ENCODE results near the gene LMX1A.
A peak's percentile ranks its signal among the peaks of the same experiment; 100 is the strongest.

LMX1A gene

DNA sequence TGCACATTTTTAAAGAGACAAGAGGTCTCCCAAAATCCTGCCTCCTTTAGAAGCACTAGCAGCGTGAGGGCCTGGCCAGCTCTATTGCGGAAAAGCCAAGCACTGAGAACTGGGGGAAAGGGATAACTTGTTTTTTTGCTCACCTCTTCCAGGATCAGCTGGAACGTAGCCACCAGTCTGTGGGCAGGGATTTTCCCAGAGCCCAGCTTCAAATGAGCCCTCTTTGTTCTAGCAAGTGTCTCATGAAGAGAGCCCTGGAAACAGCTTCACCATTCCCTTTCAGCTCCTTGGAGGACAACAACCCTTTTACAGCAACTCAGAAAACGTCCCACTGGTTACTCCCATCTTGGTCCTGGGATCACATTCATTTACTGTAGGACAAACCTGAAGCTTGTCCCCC lies 195.4 kb downstream of the LMX1A start:
- DNase-seq, result no peak
- Histone ChIP-seq H3K4me3 (ENCODE audit: low read depth, low read length) (no peak overlapping the region), H3K4ac (ENCODE audit: low read depth, low read length) (no peak overlapping the region), H2BK120ac (ENCODE audit: insufficient read depth, low read length, poor library complexity) (no peak overlapping the region), H4K12ac (ENCODE audit: low read depth, low read length) (no peak overlapping the region), H4K8ac (ENCODE audit: low read depth, low read length) (no peak overlapping the region), H2BK5ac (ENCODE audit: low read depth, low read length, poor library complexity) (no peak overlapping the region), H2AFZ (ENCODE audit: insufficient read depth, low read length, poor library complexity) (no peak overlapping the region), H3K4me1 (ENCODE audit: control insufficient read depth in 1 of 2, insufficient read depth in 2 of 2, low read length in 2 of 2) (peaks cover 7 to 8% of the 10 kb centered on the region in 2 experiments), H2BK12ac (ENCODE audit: low read length) (no peak overlapping the region), H3K27me3 (ENCODE audit: insufficient read depth, low read length) (no peaks in the 10 kb centered on the region), H3K4me2 (ENCODE audit: low read length) (no peak overlapping the region), H3K36me3 (ENCODE audit: control insufficient read depth in 1 of 2, insufficient read depth in 2 of 2, low read length in 2 of 2) (no peaks in the 10 kb centered on the region), H3K18ac (ENCODE audit: low read length) (no peak overlapping the region), H3K9me3 (ENCODE audit: insufficient read depth, low read depth, low read length) (peaks cover 2% of the 10 kb centered on the region), H3K27ac (ENCODE audit: low read depth, low read length) (no peak overlapping the region), H3K23ac (ENCODE audit: low read length) (no peak overlapping the region), H3K9ac (ENCODE audit: low read length) (no peak overlapping the region), H3K79me2 (ENCODE audit: control insufficient read depth, insufficient read depth, low read length, poor library complexity) (no peaks in the 10 kb centered on the region), H4K91ac (ENCODE audit: low read depth, low read length) (no peak overlapping the region), H3K14ac (ENCODE audit: low read length) (no peak overlapping the region), H3K79me1 (ENCODE audit: low read length) (peaks cover 3% of the 10 kb centered on the region), H2AK5ac (ENCODE audit: low read length) (no peak overlapping the region)
- no CpG with 5 or more reads among the region's 4 CpGs for WGBS (ENCODE audit: extremely low coverage, insufficient coverage, insufficient read length)

DNA sequence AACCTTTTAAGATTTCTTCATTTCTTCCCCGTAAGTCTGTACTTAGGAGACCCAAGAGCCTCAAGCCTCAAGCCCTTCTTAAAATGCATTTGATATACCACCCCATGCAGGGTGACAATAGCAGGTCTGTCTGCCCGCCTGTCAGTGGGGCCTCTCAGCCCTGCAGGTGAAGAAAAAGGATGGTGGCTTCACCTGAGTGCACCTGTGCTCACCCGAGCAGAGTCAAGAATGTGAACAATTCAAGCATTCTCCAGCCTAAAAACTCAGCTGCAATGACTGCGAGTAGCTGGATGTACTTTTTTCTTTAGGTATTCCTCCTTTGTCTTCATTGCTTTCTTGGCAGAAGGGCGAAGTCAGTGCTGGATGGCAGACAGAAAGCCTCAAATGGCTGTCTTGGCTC lies 203.3 kb downstream of the LMX1A start:
- Histone ChIP-seq H3K18ac (ENCODE audit: low read length) (no peak overlapping the region), H2BK5ac (ENCODE audit: low read depth, low read length, poor library complexity) (no peak overlapping the region), H3K36me3 (ENCODE audit: control insufficient read depth in 1 of 2, insufficient read depth in 2 of 2, low read length in 2 of 2) (no peaks in the 10 kb centered on the region), H3K23ac (ENCODE audit: low read length) (no peak overlapping the region), H3K79me1 (ENCODE audit: low read length) (no peaks in the 10 kb centered on the region), H3K4ac (ENCODE audit: low read depth, low read length) (no peak overlapping the region), H3K9ac (ENCODE audit: low read length) (no peak overlapping the region), H3K27me3 (ENCODE audit: insufficient read depth, low read length) (no peaks in the 10 kb centered on the region), H3K27ac (ENCODE audit: low read depth, low read length) (no peak overlapping the region), H3K4me1 (ENCODE audit: control insufficient read depth in 1 of 2, insufficient read depth in 2 of 2, low read length in 2 of 2) (no peaks in the 10 kb centered on the region), H3K9me3 (ENCODE audit: insufficient read depth, low read depth, low read length) (peaks cover 2% of the 10 kb centered on the region), H4K91ac (ENCODE audit: low read depth, low read length) (no peak overlapping the region), H3K4me2 (ENCODE audit: low read length) (no peak overlapping the region), H2BK12ac (ENCODE audit: low read length) (no peak overlapping the region), H3K4me3 (ENCODE audit: low read depth, low read length) (no peak overlapping the region), H3K79me2 (ENCODE audit: control insufficient read depth, insufficient read depth, low read length, poor library complexity) (no peaks in the 10 kb centered on the region), H4K12ac (ENCODE audit: low read depth, low read length) (no peak overlapping the region), H2AFZ (ENCODE audit: insufficient read depth, low read length, poor library complexity) (no peak overlapping the region), H2BK120ac (ENCODE audit: insufficient read depth, low read length, poor library complexity) (no peak overlapping the region), H2AK5ac (ENCODE audit: low read length) (no peak overlapping the region), H4K8ac (ENCODE audit: low read depth, low read length) (no peak overlapping the region), H3K14ac (ENCODE audit: low read length) (no peak overlapping the region)
- no CpG with 5 or more reads among the region's 5 CpGs for WGBS (ENCODE audit: extremely low coverage, insufficient coverage, insufficient read length)
- DNase-seq, result no peak

GRCh38 chr1:165152727-165153126 lies 203.8 kb downstream of the LMX1A start:
- Histone ChIP-seq H3K23ac (ENCODE audit: low read length) (no peak overlapping the region), H2BK5ac (ENCODE audit: low read depth, low read length, poor library complexity) (no peak overlapping the region), H3K9ac (ENCODE audit: low read length) (no peak overlapping the region), H2BK12ac (ENCODE audit: low read length) (no peak overlapping the region), H3K4ac (ENCODE audit: low read depth, low read length) (no peak overlapping the region), H3K79me1 (ENCODE audit: low read length) (no peaks in the 10 kb centered on the region), H3K36me3 (ENCODE audit: control insufficient read depth in 1 of 2, insufficient read depth in 2 of 2, low read length in 2 of 2) (no peaks in the 10 kb centered on the region), H3K14ac (ENCODE audit: low read length) (no peak overlapping the region), H3K27ac (ENCODE audit: low read depth, low read length) (no peak overlapping the region), H4K12ac (ENCODE audit: low read depth, low read length) (no peak overlapping the region), H4K91ac (ENCODE audit: low read depth, low read length) (no peak overlapping the region), H3K18ac (ENCODE audit: low read length) (no peak overlapping the region), H3K79me2 (ENCODE audit: control insufficient read depth, insufficient read depth, low read length, poor library complexity) (no peaks in the 10 kb centered on the region), H3K4me1 (ENCODE audit: control insufficient read depth in 1 of 2, insufficient read depth in 2 of 2, low read length in 2 of 2) (no peaks in the 10 kb centered on the region), H2AFZ (ENCODE audit: insufficient read depth, low read length, poor library complexity) (no peak overlapping the region), H2AK5ac (ENCODE audit: low read length) (no peak overlapping the region), H3K27me3 (ENCODE audit: insufficient read depth, low read length) (no peaks in the 10 kb centered on the region), H3K9me3 (ENCODE audit: insufficient read depth, low read depth, low read length) (peaks cover 2% of the 10 kb centered on the region), H3K4me3 (ENCODE audit: low read depth, low read length) (no peak overlapping the region), H2BK120ac (ENCODE audit: insufficient read depth, low read length, poor library complexity) (no peak overlapping the region), H3K4me2 (ENCODE audit: low read length) (no peak overlapping the region), H4K8ac (ENCODE audit: low read depth, low read length) (no peak overlapping the region)
- peak in 1 of 2 donors; percentile 23 for DNase-seq
- no CpG with 5 or more reads among the region's 3 CpGs for WGBS (ENCODE audit: extremely low coverage, insufficient coverage, insufficient read length)

GRCh38 chr1:165152109-165152508 lies 204.4 kb downstream of the LMX1A start:
- no peak overlapping the region for H4K8ac ChIP-seq (ENCODE audit: low read depth, low read length)
- H4K91ac ChIP-seq (ENCODE audit: low read depth, low read length), result no peak overlapping the region
- no peak overlapping the region for H3K27ac ChIP-seq (ENCODE audit: low read depth, low read length)
- H2BK120ac ChIP-seq (ENCODE audit: insufficient read depth, low read length, poor library complexity), result no peak overlapping the region
- H2AK5ac ChIP-seq (ENCODE audit: low read length), result no peak overlapping the region
- H3K4ac ChIP-seq (ENCODE audit: low read depth, low read length), result no peak overlapping the region
- H2AFZ ChIP-seq (ENCODE audit: insufficient read depth, low read length, poor library complexity), result no peak overlapping the region
- H3K79me1 ChIP-seq (ENCODE audit: low read length), result no peaks in the 10 kb centered on the region
- H3K79me2 ChIP-seq (ENCODE audit: control insufficient read depth, insufficient read depth, low read length, poor library complexity), result no peaks in the 10 kb centered on the region
- H2BK12ac ChIP-seq (ENCODE audit: low read length), result no peak overlapping the region
- WGBS (ENCODE audit: extremely low coverage, insufficient coverage, insufficient read length), result no CpG with 5 or more reads among the region's 5 CpGs
- H4K12ac ChIP-seq (ENCODE audit: low read depth, low read length), result no peak overlapping the region
- H3K18ac ChIP-seq (ENCODE audit: low read length), result no peak overlapping the region
- H3K9ac ChIP-seq (ENCODE audit: low read length), result no peak overlapping the region
- DNase-seq, result no peak
- no peak overlapping the region for H3K14ac ChIP-seq (ENCODE audit: low read length)
- H3K9me3 ChIP-seq (ENCODE audit: insufficient read depth, low read depth, low read length), result peaks cover 2% of the 10 kb centered on the region
- H2BK5ac ChIP-seq (ENCODE audit: low read depth, low read length, poor library complexity), result no peak overlapping the region
- no peak overlapping the region for H3K23ac ChIP-seq (ENCODE audit: low read length)
- H3K27me3 ChIP-seq (ENCODE audit: insufficient read depth, low read length), result no peaks in the 10 kb centered on the region
- H3K4me3 ChIP-seq (ENCODE audit: low read depth, low read length), result no peak overlapping the region
- H3K4me2 ChIP-seq (ENCODE audit: low read length), result no peak overlapping the region
- no peaks in the 10 kb centered on the region for H3K4me1 ChIP-seq (ENCODE audit: control insufficient read depth in 1 of 2, insufficient read depth in 2 of 2, low read length in 2 of 2)
- H3K36me3 ChIP-seq (ENCODE audit: control insufficient read depth in 1 of 2, insufficient read depth in 2 of 2, low read length in 2 of 2), result no peaks in the 10 kb centered on the region

Data from trophoblast cell (in vitro differentiated cells and primary cell).